BLaER1 treated with 17β-estradiol and CSF1 and Interleukin-3, amounts not matched to agents 10 nM and 100 nM (cell line): Measurements from ENCODE around the gene FGFR3.
A peak's percentile ranks its signal among the peaks of the same experiment; 100 is the strongest.

Experiments
- H3K27ac ChIP-seq, 11 experiments: shearing (Covaris generic); formaldehyde crosslinking; 2 replicates each; pipeline ENCODE4 v1.8.1; 2022
- H3K27me3 ChIP-seq, 11 experiments: shearing (Covaris generic); formaldehyde crosslinking; 2 replicates each; pipeline ENCODE4 v1.8.1; 2022
- H3K36me3 ChIP-seq, 11 experiments: shearing (Covaris generic); formaldehyde crosslinking; 2 replicates each; pipeline ENCODE4 v1.8.1; 2022
- H3K4me1 ChIP-seq, 10 experiments: shearing (Covaris generic); formaldehyde crosslinking; 2 replicates each; pipeline ENCODE4 v1.8.1; 2022
- H3K4me2 ChIP-seq, 11 experiments: shearing (Covaris generic); formaldehyde crosslinking; 2 replicates each; pipeline ENCODE4 v1.8.1; 2022
- H3K4me3 ChIP-seq, 10 experiments: shearing (Covaris generic); formaldehyde crosslinking; 2 replicates each; pipeline ENCODE4 v1.8.1; 2022
- H3K9ac ChIP-seq, 11 experiments: shearing (Covaris generic); formaldehyde crosslinking; 2 replicates each; pipeline ENCODE4 v1.8.1; 2022
- H3K9me3 ChIP-seq, 11 experiments: shearing (Covaris generic); formaldehyde crosslinking; replicated peaks in 1 of 11; 2 replicates each; pipeline ENCODE4 v1.8.1; 2022
- H4K20me1 ChIP-seq, 11 experiments: shearing (Covaris generic); formaldehyde crosslinking; 2 replicates each; pipeline ENCODE4 v1.8.1; 2022
- Cebpa-rat ChIP-seq, 11 experiments: shearing (Covaris generic); IDR thresholded peaks; 2 replicates each; pipeline ENCODE4 v1.8.1; 2022

FGFR3 gene

DNA sequence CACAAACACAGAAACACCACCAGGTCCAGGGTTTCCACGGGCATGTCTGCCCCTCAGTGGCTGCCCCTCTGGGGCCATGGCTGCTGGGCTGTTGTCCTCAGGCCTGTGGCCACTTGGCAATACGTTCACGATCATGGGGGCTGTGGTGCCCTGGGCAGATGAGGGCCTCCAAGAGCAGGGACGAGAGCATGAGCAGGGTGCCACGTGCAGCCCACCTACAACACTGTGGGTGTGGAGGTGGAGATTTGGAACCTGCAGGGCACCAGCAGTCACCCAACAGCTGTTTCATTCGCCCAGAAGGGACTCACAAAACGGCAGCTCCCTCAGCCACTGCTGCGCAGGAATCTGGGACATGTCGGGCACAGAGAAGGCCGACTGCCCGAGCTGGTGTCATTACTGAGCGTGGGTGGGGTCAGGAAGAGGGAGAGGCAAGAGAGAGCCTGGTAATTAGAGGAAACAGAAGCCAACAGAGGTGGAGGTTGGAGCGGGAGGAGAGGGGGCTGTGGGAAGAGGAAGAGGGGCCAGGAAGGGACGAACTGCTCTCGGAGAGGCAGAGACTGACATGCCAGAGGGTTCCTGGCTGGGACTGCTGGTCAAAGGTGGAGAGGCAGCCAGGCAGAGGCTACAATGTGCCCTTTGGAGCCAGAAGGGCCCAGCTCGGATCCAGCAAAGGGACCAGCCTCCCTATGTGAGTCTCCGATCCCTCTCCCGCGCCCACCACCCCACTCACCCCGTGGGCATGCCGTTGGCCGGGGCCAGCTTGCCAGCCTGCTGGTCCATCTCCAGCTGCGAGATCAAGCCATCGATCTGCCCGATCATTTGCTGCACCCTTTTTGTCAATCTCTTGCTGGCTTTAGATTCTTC, 23.1 kb downstream of the FGFR3 start:
- peaks cover 71 to 95% (median 91%) of the 10 kb centered on the region in 11 experiments for H3K36me3 ChIP-seq
- peaks cover 0 to 78% (median 54%) of the 10 kb centered on the region in 11 experiments; a peak in 20 of 22 replicates for H4K20me1 ChIP-seq
- no peaks in the 10 kb centered on the region for H3K27me3 ChIP-seq
- peaks cover 0 to 33% (median 25%) of the 10 kb centered on the region in 10 experiments; a peak in 16 of 20 replicates for H3K4me1 ChIP-seq
- H3K27ac ChIP-seq, result no peak overlapping the region
- H3K9ac ChIP-seq, result 0 out of 22 replicates have a peak overlapping the region, but pooled peaks of 1 of the 11 experiments have one; percentile 22
- no peak for TF ChIP-seq Cebpa-rat (IDR thresholded peaks at IDR 0.05)
- no peak overlapping the region for H3K4me3 ChIP-seq
- H3K4me2 ChIP-seq, result no peak overlapping the region
- no peaks in the 10 kb centered on the region for H3K9me3 ChIP-seq

DNA sequence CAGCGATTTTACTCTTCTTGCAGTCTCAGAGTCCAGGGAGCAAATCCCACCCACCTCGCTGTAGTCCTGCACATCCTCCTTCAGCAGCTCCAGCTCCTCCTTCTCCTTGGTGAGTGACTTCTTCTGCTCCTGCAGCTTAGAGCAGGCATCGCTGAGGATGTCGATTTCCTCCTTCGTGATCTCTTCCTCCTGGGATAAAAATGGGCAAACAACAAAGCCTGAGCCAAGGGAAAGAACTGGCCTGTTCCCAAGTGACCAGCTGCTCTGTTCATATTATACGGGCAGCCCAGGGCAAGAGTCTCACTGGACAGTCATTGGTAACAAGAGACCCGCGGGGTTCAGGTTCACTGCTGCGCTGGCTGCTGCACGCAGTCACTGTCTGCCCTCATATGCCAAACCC, 26.2 kb downstream of the FGFR3 start:
- Histone ChIP-seq H3K36me3 (peaks cover 90 to 100% (median 99%) of the 10 kb centered on the region in 11 experiments), H3K9ac (no peak overlapping the region), H3K27me3 (no peaks in the 10 kb centered on the region), H3K4me3 (no peak overlapping the region), H3K4me1 (peaks cover 0 to 14% (median 11%) of the 10 kb centered on the region in 10 experiments; a peak in 16 of 20 replicates), H3K4me2 (no peak overlapping the region), H4K20me1 (peaks cover 0 to 75% (median 38%) of the 10 kb centered on the region in 11 experiments; a peak in 18 of 22 replicates), H3K27ac (no peak overlapping the region), H3K9me3 (no peaks in the 10 kb centered on the region)
- no peak for TF ChIP-seq Cebpa-rat (IDR thresholded peaks at IDR 0.05)

DNA sequence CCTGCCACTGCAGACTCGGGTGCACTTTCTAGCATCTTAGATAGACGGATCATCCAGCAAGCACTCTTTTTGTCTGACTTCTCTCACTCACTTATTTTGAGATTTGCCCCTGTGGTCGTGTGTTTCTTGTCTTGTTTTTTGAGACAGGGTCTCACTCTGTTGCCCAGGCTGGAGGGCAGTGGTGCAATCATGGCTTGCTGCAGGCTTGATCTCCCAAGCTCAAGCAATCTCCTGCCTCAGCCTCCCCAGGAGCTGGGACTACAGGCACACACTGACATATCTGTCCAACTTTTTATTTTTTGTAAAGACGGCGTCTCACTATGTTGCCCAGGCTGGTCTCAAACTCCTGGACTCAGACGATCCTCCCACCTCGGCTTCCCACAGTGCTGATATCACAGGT, 26.7 kb downstream of the FGFR3 start:
- no peak for TF ChIP-seq Cebpa-rat (IDR thresholded peaks at IDR 0.05)
- no peak overlapping the region for H3K4me2 ChIP-seq
- H3K4me1 ChIP-seq, result peaks cover 0 to 9% (median 5%) of the 10 kb centered on the region in 10 experiments; a peak in 14 of 20 replicates
- H3K4me3 ChIP-seq, result no peak overlapping the region
- no peak overlapping the region for H3K27ac ChIP-seq
- no peaks in the 10 kb centered on the region for H3K9me3 ChIP-seq
- peaks cover 89 to 100% (median 99%) of the 10 kb centered on the region in 11 experiments for H3K36me3 ChIP-seq
- peaks cover 0 to 75% (median 36%) of the 10 kb centered on the region in 11 experiments; a peak in 17 of 22 replicates for H4K20me1 ChIP-seq
- no peaks in the 10 kb centered on the region for H3K27me3 ChIP-seq
- H3K9ac ChIP-seq, result no peak overlapping the region

DNA sequence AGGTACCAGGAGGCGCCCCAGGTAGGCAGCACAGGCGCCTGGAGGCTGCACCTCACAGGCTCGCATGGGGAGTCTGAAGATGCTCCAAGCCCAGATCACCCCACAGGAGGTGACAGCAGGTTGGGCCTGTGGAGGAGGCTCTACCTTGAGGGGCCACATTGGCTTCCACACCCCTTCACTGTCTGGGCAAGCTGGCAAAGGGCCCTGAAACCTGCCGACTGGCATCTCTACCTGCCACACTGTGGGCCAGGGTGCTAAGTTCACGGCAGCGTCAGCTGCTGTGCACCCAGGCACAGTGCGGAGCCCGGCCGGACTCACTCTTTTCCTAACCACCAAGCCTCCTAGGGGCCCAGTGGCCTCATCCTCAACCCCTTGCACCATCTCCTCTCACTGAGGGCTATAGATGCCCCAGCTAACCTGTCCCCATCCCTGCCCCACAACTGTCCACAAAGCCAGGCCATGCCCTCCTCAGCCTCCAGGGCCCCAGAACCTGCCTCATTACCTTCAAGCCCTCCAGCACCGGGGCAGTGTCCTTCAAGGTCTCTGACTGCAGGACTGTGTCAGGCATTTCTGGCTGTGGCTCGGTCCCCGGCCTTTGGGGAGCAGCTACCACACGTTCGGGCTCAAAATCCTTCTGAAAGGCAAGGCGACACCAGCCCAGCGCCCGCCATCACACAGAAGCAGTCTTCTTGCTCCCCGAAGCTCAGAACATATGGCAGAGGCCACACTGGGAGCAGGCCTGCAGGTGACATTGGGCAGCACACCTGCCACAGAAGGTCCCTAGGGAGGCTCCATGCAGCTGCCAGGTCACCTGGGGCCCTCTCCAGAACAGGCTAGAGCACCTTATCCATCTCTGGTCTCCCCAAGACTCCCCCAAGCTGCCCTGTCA, 28.8 kb downstream of the FGFR3 start:
- Histone ChIP-seq H3K9ac (no peak overlapping the region), H3K4me3 (no peak overlapping the region), H3K4me2 (no peak overlapping the region), H3K9me3 (no peaks in the 10 kb centered on the region), H3K27me3 (no peaks in the 10 kb centered on the region), H3K36me3 (peaks cover 89 to 100% (median 99%) of the 10 kb centered on the region in 11 experiments), H3K27ac (no peak overlapping the region), H3K4me1 (no peaks in the 10 kb centered on the region), H4K20me1 (peaks cover 0 to 77% (median 37%) of the 10 kb centered on the region in 11 experiments; a peak in 17 of 22 replicates)
- no peak for TF ChIP-seq Cebpa-rat (IDR thresholded peaks at IDR 0.05)

DNA sequence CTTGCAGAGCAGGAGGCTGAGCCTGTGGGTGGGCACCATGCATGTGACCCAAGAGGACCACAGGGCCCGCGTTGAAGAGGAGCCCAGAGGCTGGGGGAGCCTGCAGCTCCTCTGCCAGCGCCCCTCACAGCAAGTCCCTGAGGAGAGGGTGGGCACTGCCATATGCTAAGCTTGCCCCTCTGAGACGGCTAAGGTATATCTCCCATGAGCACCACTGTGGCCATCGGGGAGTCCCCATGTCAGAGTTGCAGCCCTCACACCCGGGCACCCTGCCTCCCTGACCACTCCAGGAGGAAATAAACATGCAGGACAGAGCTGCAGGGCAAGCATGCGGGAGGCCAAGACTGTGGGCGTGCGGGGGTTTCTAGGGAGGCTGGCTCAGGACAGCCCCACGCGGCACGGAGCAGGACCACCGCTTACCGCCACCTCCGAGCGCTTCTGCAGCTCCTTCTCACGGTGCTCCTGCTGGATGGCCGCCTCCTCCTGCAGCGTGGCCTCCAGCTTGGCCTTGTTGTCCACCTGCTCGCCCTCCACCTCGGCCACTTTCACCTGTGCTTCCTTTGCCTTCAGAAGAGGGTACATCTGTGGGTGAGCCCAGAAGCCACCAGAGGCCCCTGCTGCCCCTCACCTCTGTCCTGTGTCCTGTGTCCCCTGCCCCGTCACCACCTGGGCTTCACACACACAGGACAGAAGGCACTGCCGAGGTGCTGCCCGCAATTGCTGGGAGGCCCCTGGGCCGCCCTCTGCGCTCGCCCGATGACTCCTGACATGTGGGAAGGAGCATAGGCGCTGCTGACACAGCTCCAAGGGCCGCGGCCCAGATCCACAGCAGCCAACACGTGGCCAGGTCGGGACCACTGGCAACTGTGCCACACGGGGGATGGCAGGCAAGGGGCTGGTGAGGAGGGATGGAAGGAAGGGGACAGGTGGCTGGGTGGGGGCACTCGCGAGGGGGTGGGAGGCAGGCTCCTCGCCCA, 29.8 kb downstream of the FGFR3 start:
- Histone ChIP-seq H3K27me3 (no peaks in the 10 kb centered on the region), H4K20me1 (peaks cover 0 to 74% (median 38%) of the 10 kb centered on the region in 11 experiments; a peak in 17 of 22 replicates), H3K27ac (no peak overlapping the region), H3K4me3 (no peak overlapping the region), H3K9me3 (no peaks in the 10 kb centered on the region), H3K36me3 (peaks cover 81 to 92% (median 91%) of the 10 kb centered on the region in 11 experiments), H3K4me2 (no peak overlapping the region), H3K9ac (no peak overlapping the region), H3K4me1 (no peaks in the 10 kb centered on the region)
- TF ChIP-seq Cebpa-rat (IDR thresholded peaks at IDR 0.05), result no peak

DNA sequence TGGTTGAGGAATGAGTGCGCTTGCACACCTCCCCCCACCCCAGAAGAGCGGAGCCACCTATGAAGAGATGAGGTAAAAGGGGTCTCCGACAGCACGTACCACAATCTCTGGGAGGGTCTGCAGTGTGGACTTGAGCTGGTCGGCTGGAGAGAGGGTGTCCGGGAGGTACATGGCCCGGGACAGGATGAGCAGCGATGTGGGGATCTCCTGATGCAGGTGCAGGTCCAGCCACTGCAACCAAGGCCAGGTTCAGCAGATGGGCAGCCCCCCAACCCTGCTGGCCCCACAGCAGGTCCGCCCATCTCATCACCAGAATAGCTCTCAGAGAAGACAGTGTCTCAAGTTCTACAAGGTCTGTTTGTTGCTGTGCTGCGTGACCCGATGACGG, 30.4 kb downstream of the FGFR3 start:
- Histone ChIP-seq H3K27me3 (no peaks in the 10 kb centered on the region), H3K9me3 (no peaks in the 10 kb centered on the region), H3K4me3 (no peak overlapping the region), H4K20me1 (peaks cover 0 to 74% (median 38%) of the 10 kb centered on the region in 11 experiments; a peak in 17 of 22 replicates), H3K4me1 (no peaks in the 10 kb centered on the region), H3K27ac (no peak overlapping the region), H3K4me2 (no peak overlapping the region), H3K36me3 (peaks cover 74 to 85% (median 84%) of the 10 kb centered on the region in 11 experiments), H3K9ac (no peak overlapping the region)
- no peak for TF ChIP-seq Cebpa-rat (IDR thresholded peaks at IDR 0.05)

DNA sequence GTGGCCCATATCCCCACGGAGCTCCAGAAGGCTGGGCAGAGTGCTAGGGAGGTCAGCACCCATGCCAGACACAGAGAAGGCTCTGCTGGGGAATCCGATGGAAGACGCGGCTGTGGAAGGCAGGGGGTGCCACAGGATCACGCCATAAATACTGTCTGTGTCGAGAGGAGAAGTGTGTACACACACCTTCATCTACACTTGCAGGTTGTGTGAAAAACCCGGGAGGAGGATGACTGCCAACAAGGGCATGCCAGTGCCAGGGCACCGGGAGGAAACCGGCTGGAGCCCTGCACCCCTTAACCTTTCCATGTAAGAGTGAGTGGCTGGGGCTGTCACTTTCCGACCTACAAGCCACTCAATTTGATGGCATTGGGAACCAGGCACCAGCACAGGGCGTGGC, 31.7 kb downstream of the FGFR3 start:
- Histone ChIP-seq H3K4me2 (no peak overlapping the region), H3K4me3 (no peak overlapping the region), H3K9ac (no peak overlapping the region), H3K27me3 (no peaks in the 10 kb centered on the region), H3K36me3 (peaks cover 62 to 78% (median 73%) of the 10 kb centered on the region in 11 experiments), H3K4me1 (peaks cover 0 to 6% (median 5%) of the 10 kb centered on the region in 10 experiments; a peak in 16 of 20 replicates), H4K20me1 (peaks cover 0 to 66% (median 36%) of the 10 kb centered on the region in 11 experiments; a peak in 18 of 22 replicates), H3K9me3 (no peaks in the 10 kb centered on the region), H3K27ac (no peak overlapping the region)
- TF ChIP-seq Cebpa-rat (IDR thresholded peaks at IDR 0.05), result no peak

DNA sequence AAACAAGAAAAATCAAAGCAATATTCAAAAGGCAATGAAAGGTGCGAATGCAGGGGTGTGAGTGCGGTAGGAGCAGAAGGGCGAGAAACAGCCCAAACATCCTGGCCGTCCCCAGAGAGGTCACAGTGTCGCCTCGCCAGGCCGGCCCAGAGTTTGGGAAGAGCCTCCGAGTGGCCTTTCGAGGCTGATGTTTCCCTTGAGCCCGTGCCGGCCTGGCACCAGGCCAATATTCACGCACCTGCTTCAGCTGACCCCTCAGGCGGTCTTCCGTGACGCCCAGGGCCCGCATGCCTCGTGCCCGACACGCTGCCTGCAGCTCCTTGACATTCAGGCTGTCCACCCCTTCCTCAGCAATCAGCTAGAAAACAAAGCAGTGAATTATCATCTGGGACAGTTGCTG, 32.2 kb downstream of the FGFR3 start:
- no peak overlapping the region for H3K4me3 ChIP-seq
- peaks cover 57 to 77% (median 68%) of the 10 kb centered on the region in 11 experiments for H3K36me3 ChIP-seq
- no peak for TF ChIP-seq Cebpa-rat (IDR thresholded peaks at IDR 0.05)

More for the DNA sequence above, 32.2 kb downstream of the FGFR3 start:
- Histone ChIP-seq H3K27ac (no peak overlapping the region), H3K4me1 (peaks cover 6 to 11% (median 11%) of the 10 kb centered on the region in 10 experiments), H3K9me3 (no peaks in the 10 kb centered on the region), H3K4me2 (no peak overlapping the region), H3K9ac (no peak overlapping the region), H4K20me1 (peaks cover 0 to 64% (median 34%) of the 10 kb centered on the region in 11 experiments; a peak in 20 of 22 replicates), H3K27me3 (no peaks in the 10 kb centered on the region)
